GM21576 (cell line): ENCODE data around the gene COL18A1.
"Not testable (repeated sequence)": the region's sequence is repeated elsewhere in the genome, so short reads cannot be mapped to it uniquely, and the experiment has no call there.

ENCODE experiments used
- ATAC-seq: cut with Tn5 transposase; IDR thresholded peaks from one replicate; pipeline ENCODE4 v1.9.1; 2021; ENCODE audit warnings: mild to moderate bottlenecking, moderate library complexity; ENCODE audit not compliant: unreplicated experiment

Gene COL18A1

GRCh38 chr21:45366931-45367401 is 38.0 kb upstream of the COL18A1 start:
- no peak for ATAC-seq

GRCh38 chr21:45367402-45368351 is 37.3 kb upstream of the COL18A1 start:
- ATAC-seq, result no peak

DNA sequence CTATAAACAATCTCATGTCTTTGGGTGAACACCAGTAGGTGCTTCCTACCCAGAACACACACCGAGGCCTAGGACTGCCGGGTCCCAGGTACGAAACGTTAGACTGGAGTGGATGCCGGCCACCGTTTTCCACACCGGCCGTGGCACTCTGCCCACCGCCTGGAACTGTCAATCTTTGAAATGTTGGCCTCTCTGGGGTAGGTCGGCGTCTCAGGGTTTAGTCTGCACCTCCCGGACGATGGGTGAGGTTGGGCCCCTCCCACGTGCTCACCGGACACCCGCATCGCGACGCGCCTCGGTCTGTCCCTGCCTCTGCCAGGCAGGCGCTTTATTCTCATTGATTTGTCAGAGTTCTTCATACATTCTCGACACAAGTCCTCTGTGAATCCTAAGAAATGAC is 35.9 kb upstream of the COL18A1 start:
- not testable (repeated sequence) for ATAC-seq

GRCh38 chr21:45370575-45370974 is 34.4 kb upstream of the COL18A1 start:
- no peak for ATAC-seq

GRCh38 chr21:45371081-45371480 is 33.9 kb upstream of the COL18A1 start:
- no peak for ATAC-seq

GRCh38 chr21:45371655-45372054 is 33.3 kb upstream of the COL18A1 start:
- ATAC-seq, result no peak

GRCh38 chr21:45372732-45373355 is 32.1 kb upstream of the COL18A1 start:
- no peak for ATAC-seq

- ATAC-seq, result no peak
These were observed 30.8 kb upstream of the COL18A1 start for GRCh38 chr21:45373991-45374816.

DNA sequence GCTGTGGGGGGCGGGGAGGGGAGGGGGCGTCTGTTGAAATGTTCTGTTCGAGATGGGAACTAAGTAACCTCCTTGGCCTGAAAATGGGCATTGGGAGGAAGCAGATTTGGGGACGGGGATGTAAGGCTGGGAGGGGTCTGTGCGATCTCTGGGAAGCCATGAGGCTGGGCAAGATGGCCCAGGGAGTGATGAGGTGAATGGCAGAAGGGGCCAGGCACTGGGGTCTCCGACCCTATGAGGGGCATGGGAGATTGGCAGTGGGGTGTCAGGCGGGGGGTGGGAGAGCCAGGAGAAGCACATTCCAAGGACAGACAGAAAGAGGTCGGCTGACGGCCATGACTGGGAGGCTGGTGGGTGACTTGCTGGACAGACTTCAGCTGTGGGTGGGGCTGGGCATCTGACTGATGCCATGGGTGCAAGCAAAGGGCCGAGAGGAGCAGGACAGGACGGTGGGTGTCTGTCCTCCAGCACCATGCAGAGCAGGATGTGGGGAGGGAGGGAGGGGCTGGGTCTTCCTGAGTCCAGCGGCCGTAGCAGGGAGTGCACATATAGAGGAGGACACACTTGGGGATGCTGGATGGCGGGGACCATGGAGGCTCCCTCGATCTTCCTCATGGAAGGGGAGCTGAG is 30.0 kb upstream of the COL18A1 start:
- no peak for ATAC-seq

DNA sequence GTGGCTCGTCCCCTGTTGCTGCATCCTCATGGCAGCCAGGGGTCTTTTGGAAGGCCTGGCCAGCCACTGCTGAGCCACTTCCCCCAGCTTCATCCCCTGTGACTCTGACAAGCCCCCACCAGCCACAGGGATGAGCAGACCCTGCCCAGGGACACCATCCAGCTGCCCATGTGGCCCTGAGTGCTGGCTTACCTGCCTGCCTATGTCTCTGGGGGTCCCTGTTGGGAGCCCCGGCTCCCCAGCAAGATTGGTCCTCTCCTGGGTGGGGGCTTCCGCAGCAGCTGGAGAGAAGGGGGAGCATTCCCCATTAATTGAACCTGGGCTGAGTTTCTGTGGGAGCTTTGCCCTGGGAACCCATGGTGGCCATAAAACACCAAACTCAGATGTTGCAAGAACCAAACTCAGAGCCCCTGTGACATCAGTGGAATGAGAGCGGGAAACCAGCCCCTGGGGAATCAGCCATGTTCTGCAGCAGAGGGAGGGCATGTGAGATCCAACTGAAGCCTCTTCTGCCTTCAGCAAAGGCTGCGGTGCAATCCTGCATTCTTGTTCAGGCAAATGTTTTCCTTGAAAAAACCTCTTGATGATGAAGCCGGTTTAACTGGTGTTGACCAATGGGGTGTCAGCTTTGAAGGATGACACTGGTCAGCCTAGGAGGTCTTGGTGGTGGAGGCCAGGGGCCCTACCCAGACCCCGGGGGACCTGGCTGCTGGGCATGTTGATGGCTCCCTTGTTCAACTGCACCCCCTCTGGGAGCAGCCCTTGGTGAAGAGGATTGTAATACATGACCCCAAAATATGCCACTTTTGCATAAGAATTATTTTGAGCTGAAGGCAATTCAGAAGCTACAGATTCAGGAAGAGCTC is 28.3 kb upstream of the COL18A1 start:
- ATAC-seq, result no peak

DNA sequence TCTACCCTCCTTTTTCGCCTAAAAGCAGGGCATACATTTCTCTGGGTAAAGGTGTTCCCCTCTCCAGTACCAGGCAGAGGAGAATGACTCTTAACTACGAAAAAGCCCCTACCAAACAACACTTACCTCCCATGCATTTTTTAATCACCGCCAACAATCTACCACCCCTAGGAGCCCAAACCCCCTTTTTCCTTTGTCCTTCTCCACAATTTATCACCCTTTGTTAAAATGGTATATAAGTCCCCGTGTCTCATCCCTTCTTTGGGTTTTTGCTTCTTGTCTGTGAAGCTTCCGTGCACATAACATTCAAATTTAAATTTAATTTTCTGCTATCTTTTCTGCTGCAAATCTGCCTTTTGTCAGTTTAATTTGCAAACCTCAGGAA is 27.6 kb upstream of the COL18A1 start:
- ATAC-seq, result no peak

DNA sequence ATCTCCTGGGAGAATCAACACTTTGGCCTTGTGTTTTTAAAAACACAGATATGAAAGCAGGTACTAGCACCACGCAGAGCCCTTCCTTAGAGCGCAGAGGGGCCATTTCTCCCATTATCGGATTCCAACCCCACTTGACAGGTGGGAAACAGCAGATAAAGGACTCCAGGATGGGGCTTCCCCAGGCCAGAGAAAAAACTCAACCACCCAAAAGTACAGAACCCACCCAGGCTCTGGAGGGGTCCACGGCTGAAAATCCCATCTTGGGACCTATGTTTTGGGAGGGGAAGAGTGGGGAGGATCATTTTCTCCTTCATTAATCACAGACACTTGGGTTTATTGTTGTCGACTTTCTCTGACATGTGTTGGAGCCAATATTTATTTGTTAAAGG is 27.1 kb upstream of the COL18A1 start:
- ATAC-seq, result no peak

- ATAC-seq, result no peak
These were observed 26.6 kb upstream of the COL18A1 start for GRCh38 chr21:45378258-45378966.

DNA sequence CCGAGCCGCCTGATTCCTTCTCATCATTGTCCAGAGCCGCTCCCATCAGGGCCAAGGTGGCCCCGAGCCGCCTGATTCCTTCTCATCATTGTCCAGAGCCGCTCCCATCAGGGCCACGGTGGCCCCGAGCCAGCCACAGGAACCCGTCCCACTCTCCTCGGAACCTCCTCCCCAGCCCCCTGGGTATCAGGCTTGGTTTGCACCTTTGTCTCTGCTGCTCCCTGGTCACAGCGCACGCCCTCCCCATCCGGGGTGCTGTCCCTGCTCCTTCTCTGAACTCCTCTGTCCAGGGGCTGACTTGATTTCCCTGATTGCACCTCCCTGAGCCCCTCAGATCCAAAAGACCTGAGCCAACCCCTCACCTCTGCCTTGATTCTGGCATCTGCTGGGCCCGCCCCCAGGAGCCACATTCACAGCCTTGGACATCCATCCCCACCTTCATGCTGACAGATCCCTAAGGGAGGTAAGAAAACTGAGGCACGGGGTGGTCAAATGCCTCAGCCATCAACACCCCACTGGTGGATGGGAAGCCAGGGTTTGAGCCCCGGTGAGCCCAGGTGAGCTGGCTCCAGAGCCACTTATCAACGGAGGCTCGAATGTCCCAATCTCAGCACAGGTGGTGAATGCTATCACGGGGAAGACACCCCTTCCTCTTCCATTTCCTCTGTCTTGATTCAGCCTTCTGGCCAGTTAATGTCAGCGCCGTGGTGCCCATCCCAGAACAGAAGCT is 25.6 kb upstream of the COL18A1 start:
- no peak for ATAC-seq

DNA sequence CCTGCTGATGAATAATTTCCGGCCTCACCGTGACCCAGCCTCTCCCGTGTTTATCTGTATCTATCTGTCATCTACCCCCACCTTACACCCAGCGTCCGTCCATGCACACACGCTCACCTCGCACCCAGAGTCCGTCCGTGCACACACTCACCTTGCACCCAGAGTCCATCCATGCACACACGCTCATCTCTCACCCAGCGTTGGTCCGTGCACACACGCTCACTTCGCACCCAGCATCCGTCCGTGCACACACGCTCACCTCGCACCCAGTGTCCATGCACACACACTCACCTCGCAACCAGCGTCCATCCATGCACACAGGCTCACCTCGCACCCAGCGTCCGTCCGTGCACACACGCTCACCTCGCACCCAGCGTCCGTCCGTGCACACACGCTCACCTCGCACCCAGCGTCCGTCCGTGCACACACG is 25.0 kb upstream of the COL18A1 start:
- no peak for ATAC-seq

- no peak for ATAC-seq
These were observed 24.4 kb upstream of the COL18A1 start for GRCh38 chr21:45380566-45380965.

GRCh38 chr21:45381036-45381787 is 23.8 kb upstream of the COL18A1 start:
- no peak for ATAC-seq
